Hepatocyte (in vitro differentiated cells): Measurements from ENCODE around the gene MRPL45. TPM values are rescaled to one million over a fixed set of nuclear protein-coding genes. Genes with fewer than 3 reads are reported as not detected.

Experiments used
- DNase-seq: peaks from one replicate; pipeline ENCODE4 v3.0.0-alpha.2; 2016; ENCODE audit warnings: low spot score
- H2AFZ ChIP-seq: fragments of 200-600 bp; sonication (generic); 2 replicates; pipeline ENCODE4 v1.6.0; 2016; ENCODE audit warnings: antibody characterized with exemption, mild to moderate bottlenecking
- H3K27ac ChIP-seq: fragments of 200-600 bp; sonication (generic); 2 replicates; pipeline ENCODE4 v1.5.1; 2016; ENCODE audit warnings: mild to moderate bottlenecking
- H3K27me3 ChIP-seq: fragments of 200-600 bp; sonication (generic); 2 replicates; pipeline ENCODE4 v1.6.1; 2016
- H3K36me3 ChIP-seq: fragments of 200-600 bp; sonication (generic); replicated peaks from 2 replicates; pipeline ENCODE4 v1.5.1; 2016; ENCODE audit warnings: low read depth; ENCODE audit not compliant: insufficient read depth
- H3K4me1 ChIP-seq: fragments of 200-600 bp; sonication (generic); 2 replicates; pipeline ENCODE4 v1.5.1; 2016; ENCODE audit warnings: mild to moderate bottlenecking, moderate library complexity; ENCODE audit not compliant: insufficient read depth
- H3K4me2 ChIP-seq: fragments of 200-600 bp; sonication (generic); 2 replicates; pipeline ENCODE4 v1.6.0; 2016
- H3K4me3 ChIP-seq: fragments of 200-600 bp; sonication (generic); 2 replicates; pipeline ENCODE4 v1.5.1; 2016; ENCODE audit warnings: mild to moderate bottlenecking
- H3K79me2 ChIP-seq: fragments of 200-600 bp; sonication (generic); 2 replicates; pipeline ENCODE4 v1.6.0; 2017; ENCODE audit warnings: mild to moderate bottlenecking
- H3K9me2 ChIP-seq: fragments of 200-600 bp; sonication (generic); replicated peaks from 2 replicates; pipeline ENCODE4 v1.6.0; 2017; ENCODE audit warnings: mild to moderate bottlenecking; ENCODE audit not compliant: insufficient read depth
- H3K9me3 ChIP-seq: fragments of 200-600 bp; sonication (generic); 2 replicates; pipeline ENCODE4 v1.5.1; 2016; ENCODE audit warnings: low read depth, mild to moderate bottlenecking
- H4K20me1 ChIP-seq: fragments of 200-600 bp; sonication (generic); 2 replicates; pipeline ENCODE4 v1.6.0; 2016; ENCODE audit warnings: mild to moderate bottlenecking; ENCODE audit not compliant: insufficient read depth, poor library complexity, severe bottlenecking
- CTCF ChIP-seq: fragments of 200-600 bp; sonication (generic); IDR thresholded peaks from 2 replicates; pipeline ENCODE4 v1.5.1; 2016; ENCODE audit warnings: antibody characterized with exemption, mild to moderate bottlenecking; ENCODE audit not compliant: poor library complexity
- EZH2 ChIP-seq: fragments of 200-600 bp; sonication (generic); IDR thresholded peaks from 2 replicates; pipeline ENCODE4 v1.6.1; 2016; ENCODE audit warnings: antibody characterized with exemption, mild to moderate bottlenecking, borderline replicate concordance
- EZH2phosphoT487 ChIP-seq: fragments of 200-600 bp; sonication (generic); IDR thresholded peaks from one replicate; pipeline ENCODE4 v1.6.1; 2018; ENCODE audit warnings: antibody characterized with exemption, mild to moderate bottlenecking, low read depth, moderate library complexity; ENCODE audit not compliant: unreplicated experiment, severe bottlenecking
- WGBS: methylation state at CpG from one replicate; pipeline ENCODE4 v1.1.6; 2016; ENCODE audit warnings: low lambda C conversion rate; ENCODE audit errors: missing lambda C conversion rate; 5-methylcytosine and 5-hydroxymethylcytosine counted together
- polyA plus RNA-seq: library from polyadenylated mRNA; unstranded; fragments of >200 nt; fragmentation: Nextera tagmentation; extraction: Ambion mirVana; gene quantifications from 2 replicates; pipeline ENCODE4 v1.2.1, GENCODE V29; 2016
- total RNA-seq: library from RNA; depleted of rRNA; stranded (reverse); fragments of >200 nt; gene quantifications from 2 replicates; pipeline ENCODE4 v1.2.3, GENCODE V29; 2014

MRPL45 gene
- total and polyA plus RNA-seq, 2 experiments from 2014 or later = 29.4 to 44.9 TPM

- Histone ChIP-seq H3K27ac (no peak overlapping the region), H2AFZ (no peak overlapping the region), H3K36me3 (no peaks in the 10 kb centered on the region), H3K4me1 (no peaks in the 10 kb centered on the region), H3K9me2 (no peaks in the 10 kb centered on the region), H3K9me3 (no peaks in the 10 kb centered on the region), H3K4me2 (no peak overlapping the region), H3K4me3 (no peak overlapping the region), H3K79me2 (no peaks in the 10 kb centered on the region), H3K27me3 (no peaks in the 10 kb centered on the region), H4K20me1 (no peaks in the 10 kb centered on the region)
- TF ChIP-seq CTCF (no peak), EZH2phosphoT487 (no peak), EZH2 (no peak)
- 91% methylated on average over 18 of the region's 18 CpGs for WGBS
- DNase-seq = no peak
Observed at GRCh38 chr17:38342886-38343607, 46.1 kb downstream of the MRPL45 start.

GRCh38 chr17:38343608-38344419 lies 46.8 kb downstream of the MRPL45 start, which contains the start of gene GPR179:
TSS of gene GPR179 (minus strand) at chr17:38343956. CDS start at chr17:38343789, 167 bp downstream.
- WGBS = 86% methylated on average over 15 of the region's 18 CpGs
- no peak for DNase-seq
- Histone ChIP-seq H3K4me1 (no peaks in the 10 kb centered on the region), H3K9me3 (no peaks in the 10 kb centered on the region), H3K36me3 (no peaks in the 10 kb centered on the region), H3K27ac (no peak within 1 kb of the TSS), H3K4me3 (no peak within 1 kb of the TSS), H3K27me3 (no peaks in the 10 kb centered on the region), H4K20me1 (no peaks in the 10 kb centered on the region), H3K9me2 (no peaks in the 10 kb centered on the region), H2AFZ (no peak within 1 kb of the TSS), H3K4me2 (no peak within 1 kb of the TSS), H3K79me2 (no peaks in the 10 kb centered on the region)
- TF ChIP-seq EZH2 (no peak), CTCF (no peak), EZH2phosphoT487 (no peak)

GRCh38 chr17:38344420-38344745 lies 47.4 kb downstream of the MRPL45 start:
- Histone ChIP-seq H3K27ac (no peak overlapping the region), H3K4me2 (no peak overlapping the region), H3K79me2 (no peaks in the 10 kb centered on the region), H3K36me3 (no peaks in the 10 kb centered on the region), H3K4me1 (no peaks in the 10 kb centered on the region), H3K9me2 (no peaks in the 10 kb centered on the region), H3K27me3 (no peaks in the 10 kb centered on the region), H4K20me1 (no peaks in the 10 kb centered on the region), H3K9me3 (no peaks in the 10 kb centered on the region), H3K4me3 (no peak overlapping the region), H2AFZ (no peak overlapping the region)
- TF ChIP-seq CTCF = no peak
- no peak for TF ChIP-seq EZH2
- no peak for TF ChIP-seq EZH2phosphoT487
- no peak for DNase-seq
- 96% methylated on average over 3 of the region's 3 CpGs for WGBS
